Vagina (tissue), 2 donors: ENCODE results near the gene SELE. TPM values are rescaled to one million over a fixed set of nuclear protein-coding genes. Genes with fewer than 3 reads are reported as not detected.
"Not testable (repeated sequence)": the region's sequence is repeated elsewhere in the genome, so short reads cannot be mapped to it uniquely, and the experiment has no call there.

Experiments
- DNase-seq, 2 donors: peaks; one replicate each; pipeline ENCODE4 v3.0.0-alpha.2; 2017; ENCODE audit errors: extremely low spot score in 2 of 2
- H3K27ac ChIP-seq: fragments of 200-600 bp; sonication (generic); one replicate; pipeline ENCODE4 v1.5.1; 2019
- H3K27me3 ChIP-seq: fragments of 200-600 bp; sonication (generic); one replicate; pipeline ENCODE4 v1.5.1; 2019
- H3K36me3 ChIP-seq, 2 donors: fragments of 200-600 bp; sonication (generic); one replicate each; pipeline ENCODE4 v1.5.1; 2017 to 2019
- H3K4me1 ChIP-seq: fragments of 200-600 bp; sonication (generic); one replicate; pipeline ENCODE4 v1.5.1; 2019
- H3K4me3 ChIP-seq, 2 donors: fragments of 200-600 bp; sonication (generic); 1 replicate in 1 of 2; 2 replicates in 1 of 2; pipeline ENCODE4 v1.5.1; 2016 to 2019
- H3K9me3 ChIP-seq: fragments of 200-600 bp; sonication (generic); one replicate; pipeline ENCODE4 v1.5.1; 2019
- CTCF ChIP-seq, 3 experiments: fragments of 450-650 bp in 2 of 3; fragments of 200-600 bp in 1 of 3; sonication (generic) in 1 of 3; IDR thresholded peaks; one replicate each; pipeline ENCODE4 v1.5.1; 2017 to 2019; ENCODE audit warnings: antibody characterized with exemption in 3 of 3, mild to moderate bottlenecking in 2 of 3, moderate library complexity in 2 of 3
- POLR2A ChIP-seq, 2 donors: fragments of 450-650 bp; IDR thresholded peaks; one replicate each; pipeline ENCODE4 v1.6.1; 2017; ENCODE audit warnings: antibody characterized with exemption in 2 of 2, mild to moderate bottlenecking in 2 of 2, moderate library complexity in 2 of 2
- POLR2AphosphoS5 ChIP-seq, 2 donors: sonication (generic); formaldehyde crosslinking; IDR thresholded peaks; one replicate each; pipeline ENCODE4 v1.9.0; 2017; ENCODE audit warnings: antibody characterized with exemption in 2 of 2, mild to moderate bottlenecking in 2 of 2, low read depth in 1 of 2; ENCODE audit not compliant: insufficient read depth in 1 of 2
- intact Hi-C: fragments of 100-400 bp; cut with DNase I; formaldehyde crosslinking; loops from one replicate; pipeline ENCODE4 v1.15.1; 2023
- total RNA-seq: library from RNA; depleted of rRNA; stranded (reverse); fragments of >200 nt; gene quantifications from one replicate; pipeline ENCODE4 v1.2.3, GENCODE V29; 2016

Gene SELE
- total RNA-seq, 1 donor from 2014 or later: 11.5 TPM

GRCh38 chr1:169683661-169684060, 50.2 kb downstream of the SELE start:
- no peaks in the 10 kb centered on the region for H3K36me3 ChIP-seq
- no peaks in the 10 kb centered on the region for H3K9me3 ChIP-seq
- intact Hi-C loops: no loop called here
- no peak overlapping the region for H3K27ac ChIP-seq
- TF ChIP-seq CTCF (IDR thresholded peaks at IDR 0.05) (no peak), POLR2A (IDR thresholded peaks at IDR 0.05) (no peak), POLR2AphosphoS5 (IDR thresholded peaks at IDR 0.05; ENCODE audit: insufficient read depth in 1 of 2, low read depth in 1 of 2) (no peak)
- H3K27me3 ChIP-seq: no peaks in the 10 kb centered on the region
- no peaks in the 10 kb centered on the region for H3K4me1 ChIP-seq
- DNase-seq: no peak
- no peak overlapping the region for H3K4me3 ChIP-seq

- H3K4me1 ChIP-seq, H3K27ac ChIP-seq, H3K9me3 ChIP-seq, H3K4me3 ChIP-seq, H3K36me3 ChIP-seq, intact Hi-C loops, DNase-seq, H3K27me3 ChIP-seq: not testable (repeated sequence)
Observed at GRCh38 chr1:169683168-169683567, 50.7 kb downstream of the SELE start.

GRCh38 chr1:169682071-169682470, 51.8 kb downstream of the SELE start:
- H3K27me3 ChIP-seq: no peaks in the 10 kb centered on the region
- H3K4me3 ChIP-seq: no peak overlapping the region
- no peak overlapping the region for H3K27ac ChIP-seq
- intact Hi-C loops: no loop called here
- no peaks in the 10 kb centered on the region for H3K9me3 ChIP-seq
- no peak for TF ChIP-seq CTCF (IDR thresholded peaks at IDR 0.05)
- no peak for TF ChIP-seq POLR2A (IDR thresholded peaks at IDR 0.05)
- no peak for TF ChIP-seq POLR2AphosphoS5 (IDR thresholded peaks at IDR 0.05; ENCODE audit: insufficient read depth in 1 of 2, low read depth in 1 of 2)
- no peaks in the 10 kb centered on the region for H3K4me1 ChIP-seq
- no peaks in the 10 kb centered on the region for H3K36me3 ChIP-seq
- no peak for DNase-seq

- DNase-seq: no peak
- H3K27ac ChIP-seq: no peak overlapping the region
- H3K36me3 ChIP-seq: no peaks in the 10 kb centered on the region
- no peak for TF ChIP-seq POLR2A (IDR thresholded peaks at IDR 0.05)
- TF ChIP-seq CTCF (IDR thresholded peaks at IDR 0.05): no peak
- TF ChIP-seq POLR2AphosphoS5 (IDR thresholded peaks at IDR 0.05; ENCODE audit: insufficient read depth in 1 of 2, low read depth in 1 of 2): no peak
- intact Hi-C loops: no loop called here
- no peaks in the 10 kb centered on the region for H3K4me1 ChIP-seq
- no peaks in the 10 kb centered on the region for H3K9me3 ChIP-seq
- H3K4me3 ChIP-seq: no peak overlapping the region
- no peaks in the 10 kb centered on the region for H3K27me3 ChIP-seq
Observed at GRCh38 chr1:169681140-169681539, 52.7 kb downstream of the SELE start.

GRCh38 chr1:169680377-169681019, 53.4 kb downstream of the SELE start:
- no peak for TF ChIP-seq POLR2AphosphoS5 (IDR thresholded peaks at IDR 0.05; ENCODE audit: insufficient read depth in 1 of 2, low read depth in 1 of 2)
- TF ChIP-seq POLR2A (IDR thresholded peaks at IDR 0.05): no peak
- no peak for TF ChIP-seq CTCF (IDR thresholded peaks at IDR 0.05)
- intact Hi-C loops: no loop called here

More at GRCh38 chr1:169680377-169681019, 53.4 kb downstream of the SELE start:
- no peaks in the 10 kb centered on the region for H3K36me3 ChIP-seq
- H3K27me3 ChIP-seq: no peaks in the 10 kb centered on the region
- no peak for DNase-seq
- no peak overlapping the region for H3K4me3 ChIP-seq
- H3K4me1 ChIP-seq: no peaks in the 10 kb centered on the region
- H3K27ac ChIP-seq: no peak overlapping the region
- no peaks in the 10 kb centered on the region for H3K9me3 ChIP-seq
